Calu3 (cell line): ENCODE measurements around the gene RIN2. TPM values are rescaled to one million over a fixed set of nuclear protein-coding genes. Genes with fewer than 3 reads are reported as not detected.

ENCODE experiments used
- BruUV-seq: library from RNA; stranded (reverse); fragments of 400-500 nt; replicated peaks from 2 replicates; lab custom pipeline; 2021; lab: Mats Ljungman, UMichigan
- CTCF ChIA-PET: fragments of 300-600 bp; sonication (Branson Sonifier 250); formaldehyde crosslinking; loops from one replicate; lab custom pipeline; 2022; ENCODE audit warnings: antibody characterized with exemption; lab: Charles Lee
- DNase-seq: peaks from one replicate; pipeline ENCODE4 v3.0.0; 2022
- H3K27ac Mint-ChIP-seq: one replicate; pipeline ENCODE4 v1.8.0; 2022; ENCODE audit warnings: mixed read lengths; ENCODE audit not compliant: unreplicated experiment
- H3K27me3 Mint-ChIP-seq: one replicate; pipeline ENCODE4 v1.8.0; 2022; ENCODE audit warnings: mixed read lengths; ENCODE audit not compliant: unreplicated experiment
- H3K36me3 Mint-ChIP-seq: one replicate; pipeline ENCODE4 v1.8.0; 2022; ENCODE audit warnings: mild to moderate bottlenecking, moderate library complexity, mixed read lengths; ENCODE audit not compliant: insufficient read depth, unreplicated experiment
- H3K4me1 Mint-ChIP-seq: one replicate; pipeline ENCODE4 v1.8.0; 2022; ENCODE audit warnings: mild to moderate bottlenecking, low read depth, mixed read lengths; ENCODE audit not compliant: unreplicated experiment
- H3K4me3 Mint-ChIP-seq: one replicate; pipeline ENCODE4 v1.8.0; 2022; ENCODE audit warnings: mild to moderate bottlenecking, low read depth, moderate library complexity, mixed read lengths; ENCODE audit not compliant: unreplicated experiment
- H3K9me3 Mint-ChIP-seq: one replicate; pipeline ENCODE4 v1.8.0; 2022; ENCODE audit warnings: low read depth, mixed read lengths; ENCODE audit not compliant: unreplicated experiment
- intact Hi-C: fragments of 100-400 bp; cut with micrococcal nuclease; formaldehyde crosslinking; loops from one replicate; pipeline ENCODE4 v1.10.0; 2022; ENCODE audit not compliant: unreplicated experiment
- total RNA-seq: library from RNA; stranded (reverse); gene quantifications from 2 replicates; pipeline ENCODE4 v1.2.3, GENCODE V29; 2022
- TF ChIP-seq, protein P1 (sequence below): fragments of 200-600 bp; IDR thresholded peaks from one replicate; pipeline ENCODE4 v1.8.0; 2022; ENCODE audit warnings: antibody characterized with exemption; ENCODE audit not compliant: unreplicated experiment

RIN2 gene
- total RNA-seq, 1 experiment from 2014 or later = 9.9 TPM

DNA sequence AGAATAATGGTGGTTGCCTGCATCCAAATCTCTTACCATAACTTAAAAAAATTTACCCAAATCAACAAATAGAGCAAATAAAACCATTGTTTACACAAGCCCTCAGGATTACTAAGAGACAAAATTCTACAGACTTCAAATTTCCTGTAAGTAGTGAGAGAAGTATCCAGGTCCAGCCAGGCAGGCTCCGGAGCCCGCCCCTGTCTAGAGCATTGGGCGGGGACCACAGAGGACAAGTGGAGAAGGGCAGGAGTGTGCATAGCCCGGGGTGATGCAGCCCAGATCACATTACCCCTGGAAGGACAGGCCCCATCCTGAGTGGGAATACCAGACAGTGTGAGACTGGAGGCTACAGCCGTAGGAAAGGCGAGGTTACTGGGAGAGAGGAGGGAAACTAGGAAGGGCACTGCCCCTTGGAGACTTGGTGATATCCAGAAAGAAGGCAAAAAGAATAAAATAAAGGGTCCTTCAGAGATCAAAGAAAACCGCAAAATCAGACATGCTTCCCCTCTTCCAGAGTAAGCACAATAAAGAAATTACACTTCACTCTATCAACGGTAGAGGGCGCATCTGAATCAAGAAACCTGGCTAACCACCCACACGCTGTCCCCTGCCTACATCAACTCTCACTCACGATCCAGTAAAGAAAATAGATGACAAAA lies 26.6 kb downstream of the RIN2 start:
- intact Hi-C loops = loop anchor here (1.0 kb wide), 1 partner anchor 211 kb away; no protein-coding TSS in a partner anchor
- H3K27me3 Mint-ChIP-seq = no peaks in the 10 kb centered on the region
- no TSS peak for BruUV-seq
- H3K4me3 Mint-ChIP-seq = no peak overlapping the region
- no peak overlapping the region for H3K27ac Mint-ChIP-seq
- H3K36me3 Mint-ChIP-seq = peaks cover 4% of the 10 kb centered on the region
- H3K9me3 Mint-ChIP-seq = no peaks in the 10 kb centered on the region
- peak; percentile 25 for DNase-seq
- CTCF ChIA-PET = no interaction called here
- H3K4me1 Mint-ChIP-seq = peaks cover 17% of the 10 kb centered on the region
- TF ChIP-seq, protein P1, sequence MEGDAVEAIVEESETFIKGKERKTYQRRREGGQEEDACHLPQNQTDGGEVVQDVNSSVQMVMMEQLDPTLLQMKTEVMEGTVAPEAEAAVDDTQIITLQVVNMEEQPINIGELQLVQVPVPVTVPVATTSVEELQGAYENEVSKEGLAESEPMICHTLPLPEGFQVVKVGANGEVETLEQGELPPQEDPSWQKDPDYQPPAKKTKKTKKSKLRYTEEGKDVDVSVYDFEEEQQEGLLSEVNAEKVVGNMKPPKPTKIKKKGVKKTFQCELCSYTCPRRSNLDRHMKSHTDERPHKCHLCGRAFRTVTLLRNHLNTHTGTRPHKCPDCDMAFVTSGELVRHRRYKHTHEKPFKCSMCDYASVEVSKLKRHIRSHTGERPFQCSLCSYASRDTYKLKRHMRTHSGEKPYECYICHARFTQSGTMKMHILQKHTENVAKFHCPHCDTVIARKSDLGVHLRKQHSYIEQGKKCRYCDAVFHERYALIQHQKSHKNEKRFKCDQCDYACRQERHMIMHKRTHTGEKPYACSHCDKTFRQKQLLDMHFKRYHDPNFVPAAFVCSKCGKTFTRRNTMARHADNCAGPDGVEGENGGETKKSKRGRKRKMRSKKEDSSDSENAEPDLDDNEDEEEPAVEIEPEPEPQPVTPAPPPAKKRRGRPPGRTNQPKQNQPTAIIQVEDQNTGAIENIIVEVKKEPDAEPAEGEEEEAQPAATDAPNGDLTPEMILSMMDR = no peak

DNA sequence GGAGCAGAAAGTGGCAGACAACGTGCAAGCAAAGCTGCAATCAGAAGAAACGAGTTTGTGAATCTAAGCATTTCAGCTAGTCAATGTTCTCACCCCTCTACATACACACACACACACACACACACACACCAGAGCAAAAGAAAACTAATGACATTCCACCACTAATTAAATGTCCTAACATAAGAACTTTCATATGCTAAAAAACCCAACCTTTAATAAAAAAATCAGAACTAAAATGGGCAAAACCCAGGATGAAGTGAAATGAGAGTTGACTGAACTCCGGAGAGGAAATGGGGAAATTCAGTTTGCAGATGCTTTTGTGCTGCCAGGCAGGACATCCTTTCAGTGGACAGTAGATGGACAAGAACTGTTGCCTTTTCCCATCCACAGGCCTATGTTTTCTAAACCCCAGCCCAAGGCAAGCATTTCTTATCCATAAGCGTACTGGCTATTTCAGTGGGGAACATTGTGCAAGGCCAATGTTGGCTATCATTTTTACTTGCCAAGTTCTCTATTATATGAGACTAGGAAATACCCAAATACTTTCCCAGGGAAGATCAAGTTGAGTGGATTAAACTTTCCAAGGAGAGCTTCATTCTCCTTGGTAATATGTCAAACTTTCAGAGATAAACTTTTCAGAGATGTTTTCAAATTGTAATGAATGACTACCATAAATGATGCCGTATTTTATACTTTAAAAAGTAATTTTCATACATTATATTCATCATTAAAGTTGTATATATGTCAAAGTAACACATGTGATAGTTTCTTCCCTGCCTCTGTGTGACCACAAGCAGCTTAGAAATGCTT lies 27.3 kb downstream of the RIN2 start:
- no TSS peak for BruUV-seq
- H3K4me3 Mint-ChIP-seq = no peak overlapping the region
- peaks cover 4% of the 10 kb centered on the region for H3K36me3 Mint-ChIP-seq
- peaks cover 17% of the 10 kb centered on the region for H3K4me1 Mint-ChIP-seq
- H3K27ac Mint-ChIP-seq = no peak overlapping the region
- intact Hi-C loops = loop anchor here (1.0 kb wide), 1 partner anchor 210 kb away; no protein-coding TSS in a partner anchor
- TF ChIP-seq, protein P1 = no peak
- CTCF ChIA-PET = no interaction called here
- DNase-seq = no peak
- H3K9me3 Mint-ChIP-seq = no peaks in the 10 kb centered on the region
- H3K27me3 Mint-ChIP-seq = no peaks in the 10 kb centered on the region

DNA sequence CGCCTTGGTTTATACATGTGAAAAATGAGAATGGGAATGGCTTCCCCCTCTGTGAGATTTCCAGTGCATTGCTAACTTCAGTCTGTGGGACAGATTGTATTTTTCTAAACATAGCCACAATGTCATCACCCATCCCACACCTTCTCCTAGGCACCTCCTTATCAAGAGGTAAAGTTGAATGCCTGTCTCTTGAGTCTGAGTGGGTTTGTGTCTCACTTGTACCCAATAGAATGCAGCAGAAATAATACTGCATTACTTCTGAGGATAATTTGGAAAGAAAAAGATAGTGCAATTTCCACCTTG lies 27.9 kb downstream of the RIN2 start:
- BruUV-seq = no TSS peak
- Mint-ChIP-seq H3K27ac (no peak overlapping the region), H3K27me3 (no peaks in the 10 kb centered on the region), H3K4me3 (no peak overlapping the region), H3K9me3 (no peaks in the 10 kb centered on the region), H3K4me1 (peaks cover 17% of the 10 kb centered on the region), H3K36me3 (peaks cover 4% of the 10 kb centered on the region)
- CTCF ChIA-PET = no interaction called here
- TF ChIP-seq, protein P1 = no peak
- intact Hi-C loops = loop anchor here (1.0 kb wide), 1 partner anchor 209 kb away; no protein-coding TSS in a partner anchor
- no peak for DNase-seq

DNA sequence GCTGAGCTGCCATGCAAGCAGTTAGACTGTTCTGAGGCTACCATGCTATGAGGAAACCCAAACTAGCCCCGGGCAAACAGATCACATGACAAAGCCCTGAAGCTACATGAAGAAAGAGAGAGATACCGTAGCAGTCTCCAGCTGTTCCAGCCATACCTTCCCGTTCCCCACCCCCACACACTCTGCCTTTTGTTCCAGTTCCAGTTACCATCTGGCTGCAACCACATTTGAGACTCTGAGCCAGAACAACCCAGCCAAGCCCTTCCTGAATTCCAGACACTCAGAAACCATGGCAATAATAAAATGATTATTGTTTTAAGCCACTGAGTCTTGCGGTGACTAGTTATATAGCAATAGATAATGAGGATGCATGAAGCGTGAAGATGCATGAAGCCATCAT lies 28.3 kb downstream of the RIN2 start:
- TF ChIP-seq, protein P1 = no peak
- intact Hi-C loops = no loop called here
- H3K36me3 Mint-ChIP-seq = peaks cover 4% of the 10 kb centered on the region
- no peaks in the 10 kb centered on the region for H3K9me3 Mint-ChIP-seq
- no peaks in the 10 kb centered on the region for H3K27me3 Mint-ChIP-seq
- H3K4me3 Mint-ChIP-seq = no peak overlapping the region
- no TSS peak for BruUV-seq
- peaks cover 17% of the 10 kb centered on the region for H3K4me1 Mint-ChIP-seq
- no peak overlapping the region for H3K27ac Mint-ChIP-seq
- no peak for DNase-seq
- CTCF ChIA-PET = no interaction called here
